ENCODE results near the gene C1orf122. TPM values are rescaled to one million over a fixed set of nuclear protein-coding genes. Genes with fewer than 3 reads are reported as not detected.

C1orf122 gene
- total and polyA plus RNA-seq, 2 of the 13 experiments (the other 11 are each of a cell fraction or from before 2014, with no cell fraction given), result 18.7 to 40.6 TPM

GRCh38 chr1:37794372-37795339 is 12.9 kb upstream of the C1orf122 start (continued):
- TF ChIP-seq ZNF687 (CRISPR knock-in tag; IDR thresholded peaks at IDR 0.05) (peak; percentile 33), SMC3 (IDR thresholded peaks at IDR 0.05; ENCODE audit: low read length) (no peak), ZNF563 (CRISPR knock-in tag; IDR thresholded peaks at IDR 0.05) (no peak), ZFP82 (CRISPR knock-in tag; IDR thresholded peaks at IDR 0.05; ENCODE audit: borderline replicate concordance) (no peak), DDIT3 (CRISPR knock-in tag; IDR thresholded peaks at IDR 0.05) (no peak), ISL2 (CRISPR knock-in tag; IDR thresholded peaks at IDR 0.05) (no peak), ZNF350 (CRISPR knock-in tag; IDR thresholded peaks at IDR 0.05; ENCODE audit: borderline replicate concordance, low read depth) (no peak), SETDB1 (CRISPR knock-in tag; IDR thresholded peaks at IDR 0.05; ENCODE audit: borderline replicate concordance) (no peak), KDM5B (CRISPR knock-in tag; IDR thresholded peaks at IDR 0.05; ENCODE audit: borderline replicate concordance) (peak; percentile 17; the same call in 1 of the 2 replicates), PTBP1 (IDR thresholded peaks at IDR 0.05; ENCODE audit: low read depth, low read length, poor library complexity, severe bottlenecking) (no peak), MYPOP (CRISPR knock-in tag; IDR thresholded peaks at IDR 0.05) (0 out of 2 replicates have a peak, but pooled peaks have one; percentile 47), THAP7 (CRISPR knock-in tag; IDR thresholded peaks at IDR 0.05) (no peak), ZBTB43 (CRISPR knock-in tag; conservative IDR thresholded peaks at IDR 0.05) (no peak)
